Amniotic stem cell (primary cell): ENCODE results near the gene CERS6.
A peak's percentile ranks its signal among the peaks of the same experiment; 100 is the strongest.

ENCODE experiments used
- DNase-seq: peaks from one replicate; lab custom pipeline; 2025; lab: John Stamatoyannopoulos, UW

Gene CERS6

DNA sequence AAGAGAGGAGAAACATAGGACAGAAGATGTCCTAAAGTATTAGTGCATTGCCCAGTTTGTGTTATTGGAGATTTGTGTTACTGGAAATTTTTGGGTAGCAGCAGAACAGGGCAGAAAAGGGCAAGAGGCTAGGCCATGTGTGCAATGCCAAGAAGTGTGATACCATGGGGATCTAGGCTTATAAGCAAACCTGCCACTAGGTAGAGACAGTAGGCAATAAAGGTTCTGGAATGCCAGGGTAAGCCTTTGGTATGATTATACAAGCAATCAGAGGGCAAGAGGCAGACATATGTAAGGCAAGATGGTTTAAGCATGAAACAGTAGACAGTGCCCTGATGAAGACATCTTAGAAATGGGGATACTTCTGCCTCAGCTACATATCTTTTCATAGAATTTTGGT lies 12.3 kb upstream of the CERS6 start:
- DNase-seq: no peak

DNA sequence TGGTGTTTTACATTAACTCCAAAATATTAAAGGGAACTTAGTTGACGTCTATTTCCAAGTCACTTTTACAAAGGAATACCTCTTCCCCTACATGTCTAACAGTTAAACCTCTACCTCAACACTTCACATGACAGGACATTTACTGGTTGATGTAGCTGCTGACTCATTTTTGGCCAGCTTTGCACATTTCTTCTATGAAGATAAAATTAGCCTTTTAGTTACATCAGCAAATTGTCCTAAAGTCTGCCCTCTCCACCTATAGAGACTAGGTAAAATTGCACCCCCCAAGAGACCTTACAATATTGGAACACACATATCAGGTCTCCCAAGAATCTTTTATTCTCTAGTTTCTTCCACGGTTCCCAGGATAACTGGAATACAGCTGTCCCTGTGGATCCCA lies 10.1 kb upstream of the CERS6 start:
- DNase-seq: no peak

- no peak for DNase-seq
These were observed 7.1 kb upstream of the CERS6 start for GRCh38 chr2:168448980-168449379.

DNA sequence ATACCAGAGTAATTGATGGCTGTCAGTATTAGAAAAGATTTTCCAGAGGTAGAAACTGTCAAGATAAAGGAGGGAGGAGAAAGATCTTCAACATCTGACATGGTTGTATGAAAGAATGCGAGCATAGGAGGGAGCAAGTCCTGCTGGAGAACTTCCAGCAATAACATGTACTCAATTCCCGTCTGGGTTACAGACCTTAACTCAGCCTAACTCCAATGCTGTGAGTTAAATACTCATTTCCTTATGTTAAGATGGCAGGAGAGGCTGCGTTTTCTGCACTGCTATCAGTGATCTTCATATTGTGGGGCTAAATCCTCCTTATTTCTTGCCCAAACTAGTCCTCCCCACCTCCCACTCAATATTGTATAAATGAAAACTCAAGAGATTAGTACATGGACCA lies 6.7 kb upstream of the CERS6 start:
- DNase-seq: peak; percentile 9

- DNase-seq: no peak
These were observed 5.9 kb upstream of the CERS6 start for GRCh38 chr2:168450171-168450570.

DNA sequence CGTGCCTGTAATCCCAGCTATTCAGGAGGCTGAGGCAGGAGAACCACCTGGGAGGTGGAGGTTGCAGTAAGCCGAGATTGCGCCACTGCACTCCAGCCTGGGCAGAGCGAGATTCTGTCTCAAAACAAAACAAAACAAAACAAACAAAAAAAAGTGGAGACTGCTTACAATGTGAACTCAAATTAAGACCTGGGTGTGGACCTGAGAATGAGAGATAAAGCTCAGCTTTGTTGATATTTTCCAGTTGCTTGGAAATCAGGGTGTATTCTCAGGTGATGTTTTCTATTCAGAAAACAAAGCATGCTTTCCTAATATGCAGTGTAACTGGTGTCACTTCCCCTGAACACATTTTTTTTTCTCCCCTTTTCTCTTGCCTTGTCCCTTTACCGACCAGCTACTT lies 5.3 kb upstream of the CERS6 start:
- no peak for DNase-seq

DNA sequence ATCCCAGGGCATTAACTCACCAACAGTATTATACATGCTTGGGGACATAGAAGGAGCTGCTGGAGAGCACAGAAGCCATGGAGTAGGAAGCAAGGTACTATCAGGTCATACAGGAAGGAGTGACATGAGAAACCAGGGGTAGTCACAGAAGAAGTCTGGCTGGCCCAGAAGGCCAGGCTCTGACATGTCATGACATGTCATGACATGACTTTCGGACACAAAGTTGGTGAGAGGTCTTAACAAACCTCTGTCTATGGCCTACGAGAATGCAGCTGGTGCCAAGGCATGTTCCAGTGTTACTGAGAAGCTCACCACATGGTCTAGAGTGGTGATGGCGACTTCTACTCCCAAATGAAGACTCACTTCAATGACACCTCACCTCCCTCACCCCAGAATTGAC lies 3.3 kb upstream of the CERS6 start:
- no peak for DNase-seq

GRCh38 chr2:168453404-168453803 lies 2.7 kb upstream of the CERS6 start:
- DNase-seq: no peak

DNA sequence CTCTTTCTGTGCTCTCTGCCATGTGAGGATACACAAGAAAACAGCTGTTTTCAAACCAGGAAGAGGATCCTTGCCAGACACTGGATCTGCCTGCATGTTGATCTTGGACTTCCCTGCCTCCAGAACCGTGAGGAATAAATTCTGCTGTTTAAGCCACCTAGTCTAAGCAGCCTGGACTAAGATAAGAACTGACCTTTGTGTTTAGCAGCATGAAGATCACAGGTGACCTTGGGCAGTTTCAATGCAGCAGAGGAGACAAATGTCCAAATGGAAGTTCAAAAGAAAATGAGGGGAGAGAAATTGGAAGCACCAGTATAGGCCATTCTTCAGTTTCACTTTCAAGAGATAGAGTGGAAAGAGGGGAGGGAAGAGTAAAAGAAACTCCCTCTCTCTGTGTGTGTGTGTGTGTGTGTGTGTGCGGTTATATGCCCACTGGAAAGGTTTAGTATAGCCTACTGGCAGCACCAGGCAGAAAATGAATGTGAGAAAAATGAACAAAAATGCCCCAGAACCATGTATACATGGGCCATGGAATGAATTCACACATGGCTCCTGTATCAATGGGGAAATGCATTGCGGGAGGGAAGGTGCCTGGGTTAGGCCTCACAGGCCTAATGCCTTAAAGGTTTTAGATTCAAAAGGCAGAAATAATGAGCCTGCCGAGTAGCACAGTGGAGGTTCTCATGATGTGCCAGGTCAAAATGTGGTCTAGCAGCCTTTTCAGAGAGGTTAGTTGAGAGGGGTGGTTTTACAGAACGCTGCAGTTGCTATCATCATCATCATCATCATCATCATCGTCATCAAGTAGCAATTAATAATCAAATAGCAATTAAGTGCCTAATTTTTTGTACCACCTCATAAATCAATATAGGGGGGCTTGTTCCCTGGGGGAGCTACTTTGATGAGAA lies 1.1 kb upstream of the CERS6 start:
- no peak for DNase-seq

GRCh38 chr2:168456521-168457189 lies 583 bp downstream of the CERS6 start:
- peak; percentile 3 for DNase-seq

- no peak for DNase-seq
These were observed 1.3 kb downstream of the CERS6 start for GRCh38 chr2:168457190-168457895.

GRCh38 chr2:168458139-168458538 lies 2.1 kb downstream of the CERS6 start:
- DNase-seq: no peak

DNA sequence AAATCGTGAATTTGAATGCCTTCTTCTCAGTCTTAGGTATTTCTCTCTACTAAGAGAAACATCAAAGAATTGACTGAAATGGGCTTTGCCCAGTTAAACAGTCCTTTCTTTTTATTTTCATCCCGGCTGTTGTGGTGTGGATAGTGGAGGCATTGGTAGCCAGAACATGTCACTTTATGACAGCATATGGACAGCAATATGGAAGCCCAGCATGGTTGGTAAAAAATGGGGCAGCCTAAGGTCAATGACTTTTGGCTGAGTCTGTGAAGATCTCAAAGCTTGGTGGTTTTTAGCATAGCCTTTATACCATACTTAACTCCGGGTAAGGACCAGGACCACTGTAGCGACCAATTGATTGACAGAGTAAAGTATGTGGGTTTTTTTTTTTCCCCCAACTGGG lies 3.2 kb downstream of the CERS6 start:
- no peak for DNase-seq

GRCh38 chr2:168460571-168460970 lies 4.5 kb downstream of the CERS6 start:
- no peak for DNase-seq

DNA sequence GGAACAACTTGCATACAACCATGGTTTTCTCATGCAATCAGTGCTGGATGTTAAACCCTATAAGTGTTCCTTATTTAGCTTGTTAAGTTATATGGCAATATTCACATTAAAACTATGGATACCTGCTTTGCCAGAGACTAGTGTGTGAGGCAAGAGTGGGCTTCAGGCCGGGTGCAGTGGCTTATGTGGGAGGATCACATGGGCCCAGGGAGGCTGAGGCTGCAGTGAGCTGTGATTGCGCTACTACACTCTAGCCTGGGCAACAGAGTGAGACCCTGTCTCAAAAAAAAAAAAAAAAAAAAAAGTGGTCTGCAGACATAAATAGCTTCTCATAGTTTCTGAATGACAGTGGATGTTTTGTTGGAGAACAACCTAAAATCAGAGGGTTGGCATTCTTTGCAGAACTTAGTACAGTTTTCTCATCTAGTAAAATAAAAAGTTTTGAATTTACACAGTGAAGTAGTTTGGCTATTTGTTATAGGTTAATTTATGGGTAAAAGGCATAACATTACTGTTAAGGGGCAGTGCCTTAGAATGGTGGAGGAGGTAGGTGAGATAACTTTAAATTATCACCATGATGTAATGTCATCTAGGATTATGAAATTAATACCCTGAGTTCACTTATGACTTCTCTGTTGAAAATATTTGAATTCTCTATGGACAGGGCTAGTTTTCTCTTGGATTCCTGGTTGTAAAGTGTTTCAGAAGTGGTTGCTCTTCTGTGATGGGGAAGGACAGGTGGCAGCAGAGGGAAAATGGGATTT lies 5.3 kb downstream of the CERS6 start:
- DNase-seq: no peak

DNA sequence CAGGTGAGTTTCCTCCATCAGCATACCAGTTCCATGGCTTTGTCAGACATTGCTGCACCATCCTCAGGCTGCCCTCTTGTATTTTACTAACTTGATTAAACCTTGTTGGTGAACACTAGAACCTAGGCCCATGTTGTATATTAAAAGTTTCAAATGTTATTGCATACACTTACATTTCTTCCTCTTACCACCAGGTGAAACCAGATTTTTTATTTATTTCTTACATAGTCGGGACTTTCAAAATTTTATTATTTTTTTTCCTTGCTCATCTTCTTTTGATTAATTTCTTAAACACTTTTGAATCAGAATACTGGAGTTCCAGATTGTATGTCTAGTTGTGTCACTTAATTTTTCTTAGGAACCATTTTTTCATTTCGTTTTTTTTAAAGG lies 5.9 kb downstream of the CERS6 start:
- no peak for DNase-seq

DNA sequence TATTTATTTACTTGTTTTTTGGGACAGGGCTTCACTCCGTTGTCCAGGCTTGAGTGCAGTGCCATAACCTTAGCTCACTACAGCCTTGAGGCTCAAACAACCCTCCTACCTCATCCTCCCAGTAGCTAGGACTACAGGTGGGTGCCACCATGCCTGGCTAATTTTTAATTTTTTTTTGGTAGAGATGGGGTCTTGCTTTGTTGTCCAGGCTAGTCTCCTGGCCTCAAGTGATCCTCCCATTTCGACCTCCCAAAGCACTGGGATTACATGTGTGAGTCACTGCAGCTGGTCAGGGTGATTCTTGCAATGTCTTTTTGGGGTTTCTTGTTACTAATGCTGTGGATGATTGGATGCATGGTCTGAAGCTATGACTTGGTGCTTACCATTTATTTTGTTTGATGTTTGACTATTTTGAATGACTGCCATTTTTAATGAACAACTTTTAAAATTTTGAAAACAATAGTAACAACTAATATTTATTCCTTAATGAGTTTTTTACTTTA lies 6.5 kb downstream of the CERS6 start:
- no peak for DNase-seq

- no peak for DNase-seq
These were observed 9.5 kb downstream of the CERS6 start for GRCh38 chr2:168465594-168465993.

DNA sequence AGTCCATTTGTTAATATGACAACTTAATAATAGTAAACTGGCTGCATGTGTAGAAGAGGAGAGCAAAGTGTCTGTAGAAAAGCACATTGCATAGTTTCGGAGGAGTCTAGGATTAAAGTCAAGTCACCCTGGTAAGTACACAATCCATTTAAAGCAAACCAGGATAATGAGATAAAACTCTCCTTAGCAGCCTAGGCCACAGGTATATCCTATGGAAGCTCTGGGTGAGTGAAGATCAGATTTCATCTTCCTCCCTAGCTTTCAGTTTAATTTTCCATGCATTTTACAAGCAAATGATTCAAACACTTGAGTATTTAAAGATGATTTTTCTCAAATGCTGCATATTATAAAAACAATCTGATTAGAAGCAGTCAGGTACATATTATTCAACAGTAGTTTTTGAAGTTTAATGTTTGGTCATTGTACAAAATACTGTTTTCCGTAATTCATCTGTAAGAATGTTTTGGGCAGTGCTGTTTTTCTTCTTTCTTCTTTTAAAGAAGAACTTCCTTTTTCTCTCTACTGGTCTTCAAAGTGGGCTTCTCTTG lies 10.2 kb downstream of the CERS6 start:
- no peak for DNase-seq

- no peak for DNase-seq
These were observed 10.9 kb downstream of the CERS6 start for GRCh38 chr2:168466834-168467565.

DNA sequence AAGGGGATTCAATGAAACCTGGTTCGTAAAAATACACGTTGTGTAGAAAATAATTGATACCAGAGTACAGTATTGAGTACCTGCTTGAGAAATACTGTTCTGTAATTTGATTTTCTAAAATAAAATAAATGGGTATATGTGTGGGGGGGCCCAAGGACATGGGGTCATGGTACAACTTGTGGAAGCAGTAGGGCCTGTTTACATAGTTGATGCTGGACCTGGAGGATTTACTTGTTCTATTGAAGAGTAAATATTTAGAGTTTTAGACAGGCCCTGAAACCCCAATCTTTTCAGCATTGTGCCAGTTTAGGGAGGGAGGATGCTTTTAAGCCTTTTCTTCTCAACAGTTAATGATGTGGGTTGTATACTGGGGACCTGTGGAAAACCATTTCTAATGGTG lies 11.7 kb downstream of the CERS6 start:
- DNase-seq: no peak
